Endodermal cell (in vitro differentiated cells): ENCODE data around the gene MMADHC. TPM values are rescaled to one million over a fixed set of nuclear protein-coding genes. Genes with fewer than 3 reads are reported as not detected.
A peak's percentile ranks its signal among the peaks of the same experiment; 100 is the strongest.

Source experiments
- DNase-seq: peaks from one replicate; pipeline ENCODE4 v3.0.0-alpha.2; 2017
- H3K27ac ChIP-seq: 2 replicates; pipeline ENCODE4 v1.5.1; 2013; ENCODE audit warnings: mild to moderate bottlenecking, low read depth, low read length, moderate library complexity
- H3K27me3 ChIP-seq: 2 replicates; pipeline ENCODE4 v1.6.1; 2013; ENCODE audit warnings: mild to moderate bottlenecking, low read length, moderate library complexity; ENCODE audit not compliant: insufficient read depth, control insufficient read depth, poor library complexity, severe bottlenecking
- H3K36me3 ChIP-seq: 2 replicates; pipeline ENCODE4 v1.7.0; 2013; ENCODE audit warnings: mild to moderate bottlenecking, low read length, moderate library complexity; ENCODE audit not compliant: control insufficient read depth, insufficient read depth
- H3K4me1 ChIP-seq: one replicate; pipeline ENCODE4 v1.7.0; 2013; ENCODE audit warnings: low read length; ENCODE audit not compliant: control insufficient read depth, insufficient read depth
- H3K4me3 ChIP-seq: 2 replicates; pipeline ENCODE4 v1.5.1; 2013; ENCODE audit warnings: mild to moderate bottlenecking, low read length, moderate library complexity
- H3K9ac ChIP-seq: 2 replicates; pipeline ENCODE4 v1.6.1; 2013; ENCODE audit warnings: mild to moderate bottlenecking, low read length, moderate library complexity; ENCODE audit not compliant: poor library complexity, severe bottlenecking; ENCODE audit errors: extremely low read depth
- H3K9me3 ChIP-seq: 2 replicates; pipeline ENCODE4 v1.6.1; 2013; ENCODE audit warnings: mild to moderate bottlenecking, low read length, moderate library complexity; ENCODE audit not compliant: control insufficient read depth
- H3K27ac Mint-ChIP-seq: 2 replicates; pipeline ENCODE4 v1.8.0; 2020; ENCODE audit warnings: mixed read lengths
- H3K27me3 Mint-ChIP-seq: 2 replicates; pipeline ENCODE4 v1.8.0; 2021; ENCODE audit warnings: mild to moderate bottlenecking, mixed read lengths; ENCODE audit not compliant: insufficient read depth
- H3K36me3 Mint-ChIP-seq: 2 replicates; pipeline ENCODE4 v1.8.0; 2020; ENCODE audit warnings: low read depth, mixed read lengths
- H3K4me1 Mint-ChIP-seq: 2 replicates; pipeline ENCODE4 v1.8.0; 2020; ENCODE audit warnings: mixed read lengths
- H3K4me3 Mint-ChIP-seq: 2 replicates; pipeline ENCODE4 v1.8.0; 2020; ENCODE audit warnings: mild to moderate bottlenecking, moderate library complexity, mixed read lengths
- H3K9me3 Mint-ChIP-seq: 2 replicates; pipeline ENCODE4 v1.8.0; 2020; ENCODE audit warnings: mild to moderate bottlenecking, mixed read lengths
- WGBS, 2 experiments: methylation state at CpG; one replicate each; pipeline versions ENCODE4 v1.1.5 to v1.1.7; 2013; ENCODE audit warnings: missing lambda C conversion rate in 2 of 2, mixed read lengths in 1 of 2; ENCODE audit not compliant: insufficient coverage in 1 of 2, insufficient read length in 1 of 2; 5-methylcytosine and 5-hydroxymethylcytosine counted together
- total RNA-seq, 2 donors: library from RNA; stranded (reverse); fragmentation: NEBNext Ultra II Directional in 1 of 2; extraction: Animal tissue kit (Norgen Biotek cat#: 25700) in 1 of 2; gene quantifications; 2 replicates in 1 of 2; 3 replicates in 1 of 2; pipeline ENCODE4 v1.2.1, GENCODE V29; 2021
- TF ChIP-seq, protein P1 (sequence below): fragments of 200-600 bp; sonication (generic); conservative IDR thresholded peaks from 2 replicates; pipeline ENCODE4 v1.5.0; 2021; ENCODE audit warnings: antibody characterized with exemption, mild to moderate bottlenecking

MMADHC gene
- total RNA-seq, 2 donors from 2014 or later: 105 to 108 TPM

DNA sequence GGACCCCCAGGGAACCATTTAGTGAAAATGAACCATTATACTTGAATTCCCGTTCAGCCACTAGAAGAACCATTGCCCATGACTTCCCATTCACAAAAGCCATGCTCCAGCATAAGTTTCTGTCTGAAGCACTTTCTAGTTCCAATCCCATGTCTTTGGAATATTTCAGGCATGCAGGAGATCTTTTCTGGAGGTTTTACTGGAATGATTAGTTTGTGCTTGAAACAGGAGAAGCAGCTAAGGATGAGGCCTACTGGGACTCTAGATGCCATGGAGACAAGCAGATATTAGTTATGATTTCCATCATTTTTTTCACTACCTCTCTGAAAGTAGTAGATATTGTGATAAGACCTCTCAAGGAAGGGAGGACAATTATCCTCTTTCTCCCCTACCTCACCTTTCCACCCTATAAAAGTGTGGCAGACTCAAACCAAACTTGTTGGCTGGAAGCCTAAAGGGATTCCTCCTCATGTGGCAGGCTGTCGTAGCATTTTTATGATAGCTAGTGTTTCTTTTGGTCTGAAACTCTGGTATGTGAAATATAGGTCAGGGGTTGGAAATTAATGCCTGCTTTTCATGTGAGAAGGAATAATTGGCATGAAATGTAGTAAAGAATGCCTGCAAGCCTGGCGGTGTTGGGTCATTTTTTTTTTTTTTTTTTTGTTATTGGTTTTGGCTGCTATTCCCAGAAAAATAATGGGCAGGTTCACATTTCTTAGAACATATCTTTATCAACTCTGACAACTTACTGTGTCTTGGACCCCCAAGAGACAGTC lies 29.3 kb upstream of the MMADHC start:
- H3K27ac ChIP-seq: no peak overlapping the region
- H3K27me3 ChIP-seq: no peaks in the 10 kb centered on the region
- peaks cover 5% of the 10 kb centered on the region for H3K4me1 Mint-ChIP-seq
- no peak overlapping the region for H3K4me3 ChIP-seq
- H3K36me3 ChIP-seq: no peaks in the 10 kb centered on the region
- H3K4me3 Mint-ChIP-seq: no peak overlapping the region
- no peak for DNase-seq
- no peaks in the 10 kb centered on the region for H3K9me3 Mint-ChIP-seq
- WGBS, 2 experiments: 91 to 94% methylated on average over 1 to 3 of the region's 3 CpGs
- no peaks in the 10 kb centered on the region for H3K27me3 Mint-ChIP-seq
- TF ChIP-seq, protein P1, sequence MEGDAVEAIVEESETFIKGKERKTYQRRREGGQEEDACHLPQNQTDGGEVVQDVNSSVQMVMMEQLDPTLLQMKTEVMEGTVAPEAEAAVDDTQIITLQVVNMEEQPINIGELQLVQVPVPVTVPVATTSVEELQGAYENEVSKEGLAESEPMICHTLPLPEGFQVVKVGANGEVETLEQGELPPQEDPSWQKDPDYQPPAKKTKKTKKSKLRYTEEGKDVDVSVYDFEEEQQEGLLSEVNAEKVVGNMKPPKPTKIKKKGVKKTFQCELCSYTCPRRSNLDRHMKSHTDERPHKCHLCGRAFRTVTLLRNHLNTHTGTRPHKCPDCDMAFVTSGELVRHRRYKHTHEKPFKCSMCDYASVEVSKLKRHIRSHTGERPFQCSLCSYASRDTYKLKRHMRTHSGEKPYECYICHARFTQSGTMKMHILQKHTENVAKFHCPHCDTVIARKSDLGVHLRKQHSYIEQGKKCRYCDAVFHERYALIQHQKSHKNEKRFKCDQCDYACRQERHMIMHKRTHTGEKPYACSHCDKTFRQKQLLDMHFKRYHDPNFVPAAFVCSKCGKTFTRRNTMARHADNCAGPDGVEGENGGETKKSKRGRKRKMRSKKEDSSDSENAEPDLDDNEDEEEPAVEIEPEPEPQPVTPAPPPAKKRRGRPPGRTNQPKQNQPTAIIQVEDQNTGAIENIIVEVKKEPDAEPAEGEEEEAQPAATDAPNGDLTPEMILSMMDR: no peak
- H3K36me3 Mint-ChIP-seq: no peaks in the 10 kb centered on the region
- no peak overlapping the region for H3K27ac Mint-ChIP-seq
- H3K4me1 ChIP-seq: no peaks in the 10 kb centered on the region
- H3K9ac ChIP-seq: no peak overlapping the region
- H3K9me3 ChIP-seq: no peaks in the 10 kb centered on the region

GRCh38 chr2:149613704-149614103 lies 26.1 kb upstream of the MMADHC start:
- Mint-ChIP-seq H3K27me3 (no peaks in the 10 kb centered on the region), H3K27ac (no peak overlapping the region), H3K4me3 (no peak overlapping the region), H3K4me1 (peaks cover 5% of the 10 kb centered on the region), H3K9me3 (no peaks in the 10 kb centered on the region), H3K36me3 (no peaks in the 10 kb centered on the region)
- Histone ChIP-seq H3K9ac (no peak overlapping the region), H3K36me3 (no peaks in the 10 kb centered on the region), H3K9me3 (no peaks in the 10 kb centered on the region), H3K27ac (no peak overlapping the region), H3K4me3 (no peak overlapping the region), H3K4me1 (no peaks in the 10 kb centered on the region), H3K27me3 (no peaks in the 10 kb centered on the region)
- WGBS, 2 experiments: 100% methylated on average over 2 of the region's 2 CpGs; no CpG with 5 or more reads in 1 of the 2 experiments
- DNase-seq: no peak
- TF ChIP-seq, protein P1: no peak

DNA sequence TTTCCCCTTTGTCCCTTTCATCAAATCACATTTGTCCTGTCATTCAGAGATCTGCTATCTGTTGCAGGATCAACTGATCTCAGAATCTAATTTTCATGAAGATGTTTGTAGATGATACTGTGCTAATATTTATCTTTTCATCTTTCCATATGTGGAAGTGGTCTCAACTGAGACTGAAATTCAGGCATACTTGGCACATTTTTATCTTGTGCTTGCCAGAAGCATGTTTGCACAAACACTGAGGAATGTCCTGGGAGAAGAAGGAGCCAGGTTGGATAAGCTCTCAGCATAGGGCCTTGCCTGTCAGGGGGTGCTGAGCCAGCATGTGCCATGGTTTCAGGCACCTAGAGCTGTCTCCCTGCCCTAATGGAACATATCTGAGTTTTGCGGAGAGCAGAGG lies 24.5 kb upstream of the MMADHC start:
- TF ChIP-seq, protein P1: no peak
- Histone ChIP-seq H3K4me1 (no peaks in the 10 kb centered on the region), H3K4me3 (no peak overlapping the region), H3K9ac (no peak overlapping the region), H3K27ac (no peak overlapping the region), H3K36me3 (no peaks in the 10 kb centered on the region), H3K9me3 (no peaks in the 10 kb centered on the region), H3K27me3 (no peaks in the 10 kb centered on the region)
- Mint-ChIP-seq H3K4me3 (no peak overlapping the region), H3K36me3 (no peaks in the 10 kb centered on the region), H3K9me3 (peaks cover 2% of the 10 kb centered on the region), H3K4me1 (peaks cover 5% of the 10 kb centered on the region), H3K27me3 (no peaks in the 10 kb centered on the region), H3K27ac (no peak overlapping the region)
- DNase-seq: peak; percentile 42
- WGBS, 2 experiments: 91 to 100% methylated on average over 1 of the region's 1 CpG
